Measurements from ENCODE around the gene RNU7-1.

Gene RNU7-1

GRCh38 chr12:6941267-6941666, 2.3 kb upstream of the RNU7-1 start:
- no peak for TF ChIP-seq SIN3A (IDR thresholded peaks at IDR 0.05; ENCODE audit: borderline replicate concordance, insufficient read depth, low read length)
- no peak for TF ChIP-seq FOXP2 (optimal IDR thresholded peaks at IDR 0.05; ENCODE audit: borderline replicate concordance, extremely low read depth, extremely low read length, insufficient read depth)
- no peak for TF ChIP-seq TAF1 (IDR thresholded peaks at IDR 0.05; ENCODE audit: borderline replicate concordance, insufficient read depth, low read length)
- TF ChIP-seq POLR2AphosphoS5 (IDR thresholded peaks at IDR 0.05; ENCODE audit: low read depth, low read length) = no peak
- no peak for TF ChIP-seq REST (IDR thresholded peaks at IDR 0.05; ENCODE audit: insufficient read depth in 1 of 2, low read depth in 2 of 2, low read length in 2 of 2)

DNA sequence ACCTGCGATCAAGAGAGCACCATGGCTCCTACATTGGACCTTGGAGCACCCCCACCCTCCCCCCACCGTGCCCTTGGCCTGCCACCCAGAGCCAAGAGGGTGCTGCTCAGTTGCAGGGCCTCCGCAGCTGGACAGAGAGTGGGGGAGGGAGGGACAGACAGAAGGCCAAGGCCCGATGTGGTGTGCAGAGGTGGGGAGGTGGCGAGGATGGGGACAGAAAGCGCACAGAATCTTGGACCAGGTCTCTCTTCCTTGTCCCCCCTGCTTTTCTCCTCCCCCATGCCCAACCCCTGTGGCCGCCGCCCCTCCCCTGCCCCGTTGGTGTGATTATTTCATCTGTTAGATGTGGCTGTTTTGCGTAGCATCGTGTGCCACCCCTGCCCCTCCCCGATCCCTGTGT, 1.8 kb upstream of the RNU7-1 start:
- TF ChIP-seq TAF1 (IDR thresholded peaks at IDR 0.05; ENCODE audit: borderline replicate concordance, insufficient read depth, low read length) = no peak
- TF ChIP-seq REST (IDR thresholded peaks at IDR 0.05; ENCODE audit: insufficient read depth in 1 of 2, low read depth in 2 of 2, low read length in 2 of 2) = no peak
- TF ChIP-seq POLR2AphosphoS5 (IDR thresholded peaks at IDR 0.05; ENCODE audit: low read depth, low read length) = no peak
- TF ChIP-seq SIN3A (IDR thresholded peaks at IDR 0.05; ENCODE audit: borderline replicate concordance, insufficient read depth, low read length) = no peak
- TF ChIP-seq FOXP2 (optimal IDR thresholded peaks at IDR 0.05; ENCODE audit: borderline replicate concordance, extremely low read depth, extremely low read length, insufficient read depth) = no peak

DNA sequence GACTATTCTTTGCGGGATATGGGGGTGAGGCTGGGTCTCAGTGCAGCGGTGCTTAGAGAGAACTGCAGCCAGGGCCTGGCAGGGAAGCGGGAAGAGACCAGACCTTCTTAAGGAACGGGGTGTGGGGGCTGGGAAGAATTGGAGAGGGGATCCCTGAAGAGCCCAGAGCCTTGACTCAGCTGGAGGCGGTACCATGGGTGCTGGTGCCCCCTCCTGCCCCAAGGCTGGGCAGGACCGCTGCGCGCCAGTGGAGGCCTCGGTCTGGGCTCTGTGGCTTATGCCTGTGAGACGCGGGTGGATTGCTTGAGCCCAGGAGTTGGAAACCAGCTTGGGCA, 1.3 kb upstream of the RNU7-1 start:
- TF ChIP-seq REST (IDR thresholded peaks at IDR 0.05; ENCODE audit: insufficient read depth in 1 of 2, low read depth in 2 of 2, low read length in 2 of 2) = no peak
- no peak for TF ChIP-seq FOXP2 (optimal IDR thresholded peaks at IDR 0.05; ENCODE audit: borderline replicate concordance, extremely low read depth, extremely low read length, insufficient read depth)
- TF ChIP-seq SIN3A (IDR thresholded peaks at IDR 0.05; ENCODE audit: borderline replicate concordance, insufficient read depth, low read length) = no peak
- TF ChIP-seq POLR2AphosphoS5 (IDR thresholded peaks at IDR 0.05; ENCODE audit: low read depth, low read length) = no peak
- no peak for TF ChIP-seq TAF1 (IDR thresholded peaks at IDR 0.05; ENCODE audit: borderline replicate concordance, insufficient read depth, low read length)

- TF ChIP-seq SIN3A (IDR thresholded peaks at IDR 0.05; ENCODE audit: borderline replicate concordance, insufficient read depth, low read length) = no peak
- TF ChIP-seq REST (IDR thresholded peaks at IDR 0.05; ENCODE audit: insufficient read depth in 1 of 2, low read depth in 2 of 2, low read length in 2 of 2) = no peak
- no peak for TF ChIP-seq TAF1 (IDR thresholded peaks at IDR 0.05; ENCODE audit: borderline replicate concordance, insufficient read depth, low read length)
- TF ChIP-seq FOXP2 (optimal IDR thresholded peaks at IDR 0.05; ENCODE audit: borderline replicate concordance, extremely low read depth, extremely low read length, insufficient read depth) = no peak
- no peak for TF ChIP-seq POLR2AphosphoS5 (IDR thresholded peaks at IDR 0.05; ENCODE audit: low read depth, low read length)
Measured at GRCh38 chr12:6943389-6943721, 261 bp upstream of the RNU7-1 start.
